Measurements from ENCODE around the gene PHIP.

Gene PHIP

DNA sequence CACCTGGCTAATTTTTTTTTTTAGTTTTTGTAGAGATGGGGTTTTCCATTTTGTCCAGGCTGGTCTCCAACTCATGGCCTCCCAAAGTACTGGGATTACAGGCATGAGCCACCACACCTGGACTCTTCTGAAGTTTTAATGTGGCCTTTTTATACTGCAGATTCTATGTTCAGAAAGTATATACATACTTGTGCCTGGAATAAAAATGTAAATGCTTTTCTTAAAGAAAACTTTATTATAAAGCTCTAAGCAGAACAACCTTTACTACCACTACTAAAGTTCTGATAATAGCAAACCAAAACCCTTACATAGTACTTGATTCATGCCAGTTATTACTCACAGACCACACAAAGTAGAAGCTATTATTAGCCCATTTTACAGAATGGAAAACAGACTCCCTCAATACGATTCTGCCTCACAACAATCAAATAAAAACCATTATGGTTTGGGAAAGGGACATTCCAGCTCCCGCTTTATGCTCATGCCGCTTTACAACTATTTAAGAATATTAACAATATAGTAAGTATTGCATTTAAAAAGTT, 5.3 kb downstream of the PHIP start:
- DNase-seq (ENCODE audit: low read depth) = no peak
- TF ChIP-seq, protein P1, sequence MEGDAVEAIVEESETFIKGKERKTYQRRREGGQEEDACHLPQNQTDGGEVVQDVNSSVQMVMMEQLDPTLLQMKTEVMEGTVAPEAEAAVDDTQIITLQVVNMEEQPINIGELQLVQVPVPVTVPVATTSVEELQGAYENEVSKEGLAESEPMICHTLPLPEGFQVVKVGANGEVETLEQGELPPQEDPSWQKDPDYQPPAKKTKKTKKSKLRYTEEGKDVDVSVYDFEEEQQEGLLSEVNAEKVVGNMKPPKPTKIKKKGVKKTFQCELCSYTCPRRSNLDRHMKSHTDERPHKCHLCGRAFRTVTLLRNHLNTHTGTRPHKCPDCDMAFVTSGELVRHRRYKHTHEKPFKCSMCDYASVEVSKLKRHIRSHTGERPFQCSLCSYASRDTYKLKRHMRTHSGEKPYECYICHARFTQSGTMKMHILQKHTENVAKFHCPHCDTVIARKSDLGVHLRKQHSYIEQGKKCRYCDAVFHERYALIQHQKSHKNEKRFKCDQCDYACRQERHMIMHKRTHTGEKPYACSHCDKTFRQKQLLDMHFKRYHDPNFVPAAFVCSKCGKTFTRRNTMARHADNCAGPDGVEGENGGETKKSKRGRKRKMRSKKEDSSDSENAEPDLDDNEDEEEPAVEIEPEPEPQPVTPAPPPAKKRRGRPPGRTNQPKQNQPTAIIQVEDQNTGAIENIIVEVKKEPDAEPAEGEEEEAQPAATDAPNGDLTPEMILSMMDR (IDR thresholded peaks at IDR 0.05; ENCODE audit: control insufficient read depth, extremely low read depth, insufficient read depth) = no peak
- H3K4me3 ChIP-seq (ENCODE audit: low read depth, low read length) = no peak overlapping the region

DNA sequence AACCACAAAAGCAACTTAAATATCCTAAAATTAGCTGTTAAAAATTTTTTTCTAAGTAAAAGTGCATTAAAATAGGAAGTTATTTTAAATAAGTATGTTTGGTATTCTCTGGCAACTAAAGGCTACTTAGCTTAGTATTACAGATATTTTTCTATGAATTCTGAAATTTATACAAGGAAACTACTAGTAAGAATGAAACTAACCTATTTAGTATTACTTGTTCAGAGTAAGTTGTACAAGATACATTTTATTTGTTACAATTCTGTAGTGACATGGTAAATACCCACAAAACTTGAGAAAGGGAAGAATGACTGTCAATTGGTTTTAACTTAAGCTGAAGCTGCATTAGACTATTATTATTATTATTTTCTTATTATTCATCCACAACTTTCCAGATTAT, 6.5 kb downstream of the PHIP start:
- DNase-seq (ENCODE audit: low read depth) = no peak
- H3K4me3 ChIP-seq (ENCODE audit: low read depth, low read length) = no peak overlapping the region
- TF ChIP-seq, protein P1 (IDR thresholded peaks at IDR 0.05; ENCODE audit: control insufficient read depth, extremely low read depth, insufficient read depth) = no peak

DNA sequence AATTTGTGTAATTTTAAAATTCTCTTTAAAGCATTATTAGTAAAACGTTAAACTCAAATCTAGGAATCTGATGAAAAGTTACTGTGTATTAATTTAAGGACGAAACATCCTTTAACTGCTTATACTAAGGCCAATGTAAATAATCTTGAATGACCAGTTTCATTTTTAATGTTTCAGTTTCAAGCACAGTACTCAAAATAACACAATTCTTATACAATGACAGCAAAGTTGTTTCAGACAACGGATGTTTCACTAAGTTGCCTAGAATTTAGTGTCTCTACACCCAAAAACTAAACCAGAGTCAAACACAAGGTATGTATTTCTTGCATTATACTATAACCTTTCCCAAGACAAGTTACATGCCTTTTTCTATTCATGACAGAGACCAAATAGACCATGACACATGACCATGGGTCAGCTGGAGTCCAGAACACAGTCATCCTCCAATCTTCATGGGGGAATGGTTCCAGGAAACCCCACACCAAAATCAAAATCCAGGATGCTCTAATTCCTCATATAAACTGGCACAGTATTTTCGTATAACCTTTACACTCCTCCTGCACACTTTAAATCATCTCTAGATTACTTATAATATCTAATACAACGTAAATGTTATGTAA, 7.7 kb downstream of the PHIP start:
- H3K4me3 ChIP-seq (ENCODE audit: low read depth, low read length) = no peak overlapping the region
- DNase-seq (ENCODE audit: low read depth) = no peak
- TF ChIP-seq, protein P1 (IDR thresholded peaks at IDR 0.05; ENCODE audit: control insufficient read depth, extremely low read depth, insufficient read depth) = no peak

DNA sequence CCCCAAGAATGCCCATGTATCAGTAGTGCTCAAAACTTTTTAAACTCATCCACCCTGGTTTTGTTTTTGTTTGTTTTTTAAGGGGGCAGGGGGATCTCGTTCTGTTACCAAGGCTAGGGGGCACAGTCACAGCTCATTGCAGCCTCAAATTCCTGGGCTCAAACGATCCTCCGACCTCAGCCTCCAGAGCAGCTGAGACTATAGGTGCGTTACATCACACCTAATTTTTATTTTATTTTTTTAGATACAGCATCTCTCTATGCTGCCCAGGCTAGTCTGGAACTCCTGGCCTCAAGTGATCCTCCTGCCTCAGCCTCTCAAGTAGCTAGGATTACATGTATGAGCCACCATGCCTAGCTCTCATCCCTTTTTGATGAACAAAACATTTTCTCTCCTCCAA, 11.2 kb downstream of the PHIP start:
- no peak for DNase-seq (ENCODE audit: low read depth)
- H3K4me3 ChIP-seq (ENCODE audit: low read depth, low read length) = no peak overlapping the region
- TF ChIP-seq, protein P1 (IDR thresholded peaks at IDR 0.05; ENCODE audit: control insufficient read depth, extremely low read depth, insufficient read depth) = no peak

DNA sequence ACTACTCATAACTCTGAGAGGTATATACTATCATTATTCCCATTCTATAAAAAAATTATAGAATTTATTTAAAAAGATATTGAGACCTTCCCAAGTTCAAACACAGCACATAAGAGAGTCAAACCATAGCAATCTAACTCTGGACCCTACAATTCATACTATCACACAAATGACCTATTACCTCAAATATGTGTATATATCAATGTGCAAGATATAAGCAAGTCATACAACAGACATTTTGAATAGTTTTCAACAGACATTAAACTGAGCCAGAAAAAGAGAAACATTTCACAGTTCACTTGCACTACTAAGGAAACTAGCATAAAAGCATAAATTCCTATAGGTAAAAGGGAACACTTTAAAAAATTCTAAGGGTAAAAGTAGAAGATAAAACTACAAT, 11.7 kb downstream of the PHIP start:
- no peak for DNase-seq (ENCODE audit: low read depth)
- no peak overlapping the region for H3K4me3 ChIP-seq (ENCODE audit: low read depth, low read length)
- TF ChIP-seq, protein P1 (IDR thresholded peaks at IDR 0.05; ENCODE audit: control insufficient read depth, extremely low read depth, insufficient read depth) = no peak

DNA sequence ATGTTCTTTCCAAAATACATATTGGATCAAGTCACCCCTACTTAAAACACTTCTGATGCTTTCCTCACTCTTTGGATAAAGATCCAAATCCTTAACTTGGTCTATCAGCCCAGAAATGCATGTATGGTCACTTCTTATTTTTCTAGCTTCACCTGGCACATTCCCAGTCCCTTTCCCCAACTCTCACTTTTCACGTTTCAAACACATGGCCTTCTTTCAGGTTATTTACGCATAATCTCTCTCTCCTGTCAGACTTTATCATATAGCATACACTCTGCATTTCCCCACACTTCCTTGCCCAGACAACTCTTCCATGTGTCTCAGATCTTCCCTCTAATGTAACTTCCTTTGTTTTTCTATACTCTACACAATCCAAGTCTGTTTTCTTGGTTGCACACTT, 12.8 kb downstream of the PHIP start:
- DNase-seq (ENCODE audit: low read depth) = no peak
- H3K4me3 ChIP-seq (ENCODE audit: low read depth, low read length) = no peak overlapping the region
- TF ChIP-seq, protein P1 (IDR thresholded peaks at IDR 0.05; ENCODE audit: control insufficient read depth, extremely low read depth, insufficient read depth) = no peak

DNA sequence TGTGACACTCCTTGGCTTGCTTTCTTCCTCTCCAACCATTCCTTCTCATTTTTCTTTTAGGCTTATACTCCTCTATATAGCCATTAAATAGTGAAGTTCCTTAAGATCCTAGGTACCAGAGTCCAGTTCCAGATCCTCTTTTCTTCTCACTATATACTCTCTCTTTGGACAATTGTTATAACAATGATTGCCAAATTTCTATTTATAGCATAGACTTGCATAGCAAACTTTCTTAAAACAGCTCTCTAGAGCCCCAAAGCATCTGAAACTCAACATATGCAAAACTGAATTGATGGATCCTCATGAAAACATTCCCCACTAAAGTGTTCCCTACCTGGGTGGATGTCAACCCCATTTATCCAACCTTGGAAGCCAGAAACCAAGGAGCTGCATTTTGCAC, 13.4 kb downstream of the PHIP start:
- DNase-seq (ENCODE audit: low read depth) = no peak
- TF ChIP-seq, protein P1 (IDR thresholded peaks at IDR 0.05; ENCODE audit: control insufficient read depth, extremely low read depth, insufficient read depth) = no peak
- H3K4me3 ChIP-seq (ENCODE audit: low read depth, low read length) = no peak overlapping the region

Data from LNCaP clone FGC (cell line).